Mucosa of gallbladder (tissue), 1 donor: Measurements from ENCODE around the gene OR4Q2. TPM values are rescaled to one million over a fixed set of nuclear protein-coding genes. Genes with fewer than 3 reads are reported as not detected.
"Not testable (repeated sequence)": the region's sequence is repeated elsewhere in the genome, so short reads cannot be mapped to it uniquely, and the experiment has no call there.

Source experiments
- DNase-seq: peaks from one replicate; pipeline ENCODE4 v3.0.0-alpha.2; 2020; ENCODE audit warnings: low spot score
- total RNA-seq: library from RNA; stranded (reverse); gene quantifications from one replicate; pipeline ENCODE4 v1.2.1, GENCODE V29; 2021
- donor health status: DM: no; HTN: no; CAD: no.

OR4Q2 gene
- total RNA-seq = not detected

GRCh38 chr14:20001863-20002262 lies at the start of gene OR4Q2:
Gene OR4Q2, plus strand, starts transcription at chr14:20002163.
- DNase-seq = no peak

- not testable (repeated sequence) for DNase-seq
Observed at GRCh38 chr14:19969735-19970134, 32.2 kb upstream of the OR4Q2 start.

- DNase-seq = no peak
Observed at GRCh38 chr14:19974844-19975243, 27.1 kb upstream of the OR4Q2 start.

- no peak for DNase-seq
Observed at GRCh38 chr14:19975291-19975690, 26.7 kb upstream of the OR4Q2 start, which contains the start of gene OR4K15. Gene OR4K15, plus strand, starts transcription at chr14:19975591. Its CDS starts 0 bp downstream, at chr14:19975591.

- DNase-seq = no peak
Observed at GRCh38 chr14:19993438-19993837, 8.5 kb upstream of the OR4Q2 start.

- DNase-seq = no peak
Observed at GRCh38 chr14:20002319-20002718, 356 bp downstream of the OR4Q2 start.

- DNase-seq = no peak
Observed at GRCh38 chr14:20008156-20008555, 6.2 kb downstream of the OR4Q2 start.

GRCh38 chr14:20019257-20019865 lies 17.4 kb downstream of the OR4Q2 start, which contains the start of gene OR4K14:
Gene OR4K14, minus strand, starts transcription at chr14:20019307. Its CDS starts 4,114 bp downstream, at chr14:20015193.
- no peak for DNase-seq

- DNase-seq = no peak
Observed at GRCh38 chr14:20031058-20031457, 29.1 kb downstream of the OR4Q2 start.

- DNase-seq = no peak
Observed at GRCh38 chr14:20035449-20035848, 33.5 kb downstream of the OR4Q2 start.

- no peak for DNase-seq
Observed at GRCh38 chr14:20035938-20036337, 34.0 kb downstream of the OR4Q2 start, which contains the start of gene OR4K13. Gene OR4K13, minus strand, starts transcription at chr14:20036038. Its CDS starts 1,280 bp downstream, at chr14:20034758.

GRCh38 chr14:20044243-20044642 lies 42.3 kb downstream of the OR4Q2 start:
- DNase-seq = no peak

GRCh38 chr14:20048202-20048601 lies 46.2 kb downstream of the OR4Q2 start:
- no peak for DNase-seq

Other genes with a start within 250 kb of the OR4Q2 start
- not detected for gene OR4M1, start 228.7 kb upstream of the OR4Q2 start, total RNA-seq
- gene OR4N2, start 198.4 kb upstream of the OR4Q2 start, total RNA-seq = not detected
- gene OR4K2, start 127.0 kb upstream of the OR4Q2 start, total RNA-seq = not detected
- gene OR4K5, start 81.6 kb upstream of the OR4Q2 start, total RNA-seq = not detected
- gene OR4K1, start 71.2 kb upstream of the OR4Q2 start, total RNA-seq = not detected
- not detected for gene OR4K15, start 26.6 kb upstream of the OR4Q2 start, total RNA-seq
- gene OR4K14, start 17.1 kb downstream of the OR4Q2 start, total RNA-seq = not detected
- gene OR4K13, start 33.9 kb downstream of the OR4Q2 start, total RNA-seq = not detected
- not detected for gene OR4L1, start 57.9 kb downstream of the OR4Q2 start, total RNA-seq
- gene OR4K17, start 108.6 kb downstream of the OR4Q2 start, total RNA-seq = not detected
- gene OR4N5, start 136.7 kb downstream of the OR4Q2 start, total RNA-seq = not detected
- gene OR11G2, start 188.7 kb downstream of the OR4Q2 start, total RNA-seq = not detected
- not detected for gene OR11H6, start 221.5 kb downstream of the OR4Q2 start, total RNA-seq
- not detected for gene OR11H7, start 226.8 kb downstream of the OR4Q2 start, total RNA-seq
- gene OR11H4, start 237.1 kb downstream of the OR4Q2 start, total RNA-seq = not detected